ENCODE results near the gene ANKRD63.
A peak's percentile ranks its signal among the peaks of the same experiment; 100 is the strongest.

ANKRD63 gene

GRCh38 chr15:40251486-40252140 lies 31.3 kb downstream of the ANKRD63 start:
- whole genome bisulfite sequencing, 2 donors (ENCODE audit: extremely low coverage in 2 of 2, insufficient read length in 2 of 2, insufficient replicate concordance in 1 of 2), result no CpG with 5 or more reads among the region's 10 CpGs
- no peaks in the 10 kb centered on the region for H3K36me3 ChIP-seq (replicated peaks in 1 of 2; ENCODE audit: control insufficient read depth in 2 of 2, insufficient read depth in 2 of 2, low read length in 2 of 2)
- H3K18ac ChIP-seq (ENCODE audit: low read length), result peak overlapping the region; percentile 39
- H3K4me2 ChIP-seq (ENCODE audit: insufficient read depth, low read length, poor library complexity, severe bottlenecking), result no peak overlapping the region
- no peak overlapping the region for H3K14ac ChIP-seq (ENCODE audit: low read length)
- H3K4me1 ChIP-seq (ENCODE audit: control insufficient read depth in 2 of 2, insufficient read depth in 1 of 2, low read depth in 1 of 2, low read length in 2 of 2), result peaks cover 7 to 10% of the 10 kb centered on the region in 2 donors
- H2BK120ac ChIP-seq (ENCODE audit: low read depth, low read length), result no peak overlapping the region
- H2AFZ ChIP-seq (ENCODE audit: low read length), result no peak overlapping the region
- peaks cover 20 to 44% (median 42%) of the 10 kb centered on the region in 3 experiments for H3K27me3 ChIP-seq (ENCODE audit: control insufficient read depth in 3 of 3, insufficient read depth in 3 of 3, low read depth in 1 of 3, low read length in 3 of 3)
- H3K23ac ChIP-seq (ENCODE audit: low read depth, low read length, poor library complexity), result no peak overlapping the region
- H3K9me3 ChIP-seq (replicated peaks in 1 of 2; ENCODE audit: control insufficient read depth in 2 of 2, insufficient read depth in 1 of 2, low read depth in 1 of 2, low read length in 2 of 2), result no peaks in the 10 kb centered on the region
- H3K4ac ChIP-seq (ENCODE audit: low read length), result no peak overlapping the region
- no peak overlapping the region for H3K4me3 ChIP-seq (ENCODE audit: low read length in 2 of 2)
- H4K91ac ChIP-seq (ENCODE audit: low read depth, low read length, poor library complexity), result no peak overlapping the region
- DNase-seq (ENCODE audit: low spot score), result no peak
- no peak overlapping the region for H3K9ac ChIP-seq (ENCODE audit: low read depth, low read length, poor library complexity)
- H2BK15ac ChIP-seq (ENCODE audit: low read length), result peak overlapping the region; percentile 42
- H2BK12ac ChIP-seq (ENCODE audit: low read length), result no peak overlapping the region
- no peak overlapping the region for H3K27ac ChIP-seq (replicated peaks; ENCODE audit: low read length)
- H2BK5ac ChIP-seq (ENCODE audit: low read length), result no peak overlapping the region
- no peak overlapping the region for H4K8ac ChIP-seq (ENCODE audit: low read depth, low read length)
- H2AK5ac ChIP-seq (ENCODE audit: low read depth, low read length), result peak overlapping the region; percentile 90
- H3K79me1 ChIP-seq (ENCODE audit: low read depth, low read length), result no peaks in the 10 kb centered on the region

DNA sequence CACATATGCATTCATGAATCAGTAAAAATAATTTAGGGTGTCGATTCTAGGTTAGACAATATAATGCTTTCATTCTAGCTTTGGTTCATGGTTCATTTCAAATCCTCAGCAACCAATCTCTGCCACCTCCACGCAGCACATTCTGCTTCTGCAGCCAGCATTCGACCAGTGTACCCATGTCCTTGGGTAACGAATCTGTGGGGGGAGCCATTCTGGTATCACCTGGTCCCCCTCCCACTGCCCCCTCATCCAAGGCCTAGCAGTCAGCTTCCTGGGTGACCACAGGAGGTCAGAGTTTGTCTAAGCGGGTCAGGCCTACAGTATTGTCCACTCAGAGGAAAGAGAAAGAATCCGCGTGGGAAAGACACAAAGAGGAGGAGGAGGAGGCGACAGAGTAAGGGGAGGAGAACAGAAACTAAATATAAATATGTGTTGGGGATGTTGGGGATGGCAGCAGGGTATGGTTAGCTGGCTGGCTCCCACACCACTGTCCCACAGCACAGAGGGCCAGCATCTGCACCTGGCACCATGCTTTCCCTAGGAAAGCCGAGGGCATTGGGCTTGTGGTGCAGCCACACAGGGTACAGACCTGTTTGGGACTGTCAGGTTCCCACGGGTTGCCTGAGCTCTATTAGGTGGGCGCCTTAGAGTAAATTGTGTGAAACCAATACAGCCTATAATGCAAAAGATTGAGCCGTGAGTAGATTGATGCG lies 31.9 kb downstream of the ANKRD63 start:
- H3K4me1 ChIP-seq (ENCODE audit: control insufficient read depth in 2 of 2, insufficient read depth in 1 of 2, low read depth in 1 of 2, low read length in 2 of 2), result peaks cover 7 to 10% of the 10 kb centered on the region in 2 donors
- H3K18ac ChIP-seq (ENCODE audit: low read length), result no peak overlapping the region
- WGBS, 2 donors (ENCODE audit: extremely low coverage in 2 of 2, insufficient read length in 2 of 2, insufficient replicate concordance in 1 of 2), result no CpG with 5 or more reads among the region's 13 CpGs
- no peaks in the 10 kb centered on the region for H3K9me3 ChIP-seq (replicated peaks in 1 of 2; ENCODE audit: control insufficient read depth in 2 of 2, insufficient read depth in 1 of 2, low read depth in 1 of 2, low read length in 2 of 2)
- H2AK5ac ChIP-seq (ENCODE audit: low read depth, low read length), result no peak overlapping the region
- no peaks in the 10 kb centered on the region for H3K36me3 ChIP-seq (replicated peaks in 1 of 2; ENCODE audit: control insufficient read depth in 2 of 2, insufficient read depth in 2 of 2, low read length in 2 of 2)
- no peak overlapping the region for H4K8ac ChIP-seq (ENCODE audit: low read depth, low read length)
- no peak overlapping the region for H2AFZ ChIP-seq (ENCODE audit: low read length)
- no peak overlapping the region for H4K91ac ChIP-seq (ENCODE audit: low read depth, low read length, poor library complexity)
- H2BK120ac ChIP-seq (ENCODE audit: low read depth, low read length), result no peak overlapping the region
- H3K4me2 ChIP-seq (ENCODE audit: insufficient read depth, low read length, poor library complexity, severe bottlenecking), result no peak overlapping the region
- H3K4ac ChIP-seq (ENCODE audit: low read length), result no peak overlapping the region
- H3K14ac ChIP-seq (ENCODE audit: low read length), result no peak overlapping the region
- no peaks in the 10 kb centered on the region for H3K79me1 ChIP-seq (ENCODE audit: low read depth, low read length)
- peaks cover 20 to 44% (median 44%) of the 10 kb centered on the region in 3 experiments for H3K27me3 ChIP-seq (ENCODE audit: control insufficient read depth in 3 of 3, insufficient read depth in 3 of 3, low read depth in 1 of 3, low read length in 3 of 3)
- no peak overlapping the region for H3K27ac ChIP-seq (replicated peaks; ENCODE audit: low read length)
- H3K23ac ChIP-seq (ENCODE audit: low read depth, low read length, poor library complexity), result no peak overlapping the region
- H2BK12ac ChIP-seq (ENCODE audit: low read length), result no peak overlapping the region
- H3K4me3 ChIP-seq (ENCODE audit: low read length in 2 of 2), result no peak overlapping the region
- no peak for DNase-seq (ENCODE audit: low spot score)
- no peak overlapping the region for H2BK5ac ChIP-seq (ENCODE audit: low read length)
- H3K9ac ChIP-seq (ENCODE audit: low read depth, low read length, poor library complexity), result no peak overlapping the region
- no peak overlapping the region for H2BK15ac ChIP-seq (ENCODE audit: low read length)

GRCh38 chr15:40250304-40250656 lies 32.6 kb downstream of the ANKRD63 start:
- Histone ChIP-seq H3K4me1 (ENCODE audit: control insufficient read depth in 2 of 2, insufficient read depth in 1 of 2, low read depth in 1 of 2, low read length in 2 of 2) (peaks cover 7 to 10% of the 10 kb centered on the region in 2 donors), H2BK12ac (ENCODE audit: low read length) (no peak overlapping the region), H3K27ac (replicated peaks; ENCODE audit: low read length) (no peak overlapping the region), H3K27me3 (ENCODE audit: control insufficient read depth in 3 of 3, insufficient read depth in 3 of 3, low read depth in 1 of 3, low read length in 3 of 3) (peaks cover 20 to 46% (median 44%) of the 10 kb centered on the region in 3 experiments), H3K9me3 (replicated peaks in 1 of 2; ENCODE audit: control insufficient read depth in 2 of 2, insufficient read depth in 1 of 2, low read depth in 1 of 2, low read length in 2 of 2) (no peaks in the 10 kb centered on the region), H2BK15ac (ENCODE audit: low read length) (no peak overlapping the region), H2AFZ (ENCODE audit: low read length) (no peak overlapping the region), H3K79me1 (ENCODE audit: low read depth, low read length) (no peaks in the 10 kb centered on the region), H2AK5ac (ENCODE audit: low read depth, low read length) (no peak overlapping the region), H3K4ac (ENCODE audit: low read length) (no peak overlapping the region), H2BK5ac (ENCODE audit: low read length) (no peak overlapping the region), H2BK120ac (ENCODE audit: low read depth, low read length) (no peak overlapping the region), H3K36me3 (replicated peaks in 1 of 2; ENCODE audit: control insufficient read depth in 2 of 2, insufficient read depth in 2 of 2, low read length in 2 of 2) (no peaks in the 10 kb centered on the region), H3K4me3 (ENCODE audit: low read length in 2 of 2) (no peak overlapping the region), H3K14ac (ENCODE audit: low read length) (peak overlapping the region; percentile 4), H3K9ac (ENCODE audit: low read depth, low read length, poor library complexity) (no peak overlapping the region), H4K8ac (ENCODE audit: low read depth, low read length) (no peak overlapping the region), H3K23ac (ENCODE audit: low read depth, low read length, poor library complexity) (no peak overlapping the region), H4K91ac (ENCODE audit: low read depth, low read length, poor library complexity) (peak overlapping the region; percentile 1), H3K4me2 (ENCODE audit: insufficient read depth, low read length, poor library complexity, severe bottlenecking) (no peak overlapping the region), H3K18ac (ENCODE audit: low read length) (no peak overlapping the region)
- no CpG with 5 or more reads among the region's 8 CpGs for WGBS, 2 donors (ENCODE audit: extremely low coverage in 2 of 2, insufficient read length in 2 of 2, insufficient replicate concordance in 1 of 2)
- no peak for DNase-seq (ENCODE audit: low spot score)

DNA sequence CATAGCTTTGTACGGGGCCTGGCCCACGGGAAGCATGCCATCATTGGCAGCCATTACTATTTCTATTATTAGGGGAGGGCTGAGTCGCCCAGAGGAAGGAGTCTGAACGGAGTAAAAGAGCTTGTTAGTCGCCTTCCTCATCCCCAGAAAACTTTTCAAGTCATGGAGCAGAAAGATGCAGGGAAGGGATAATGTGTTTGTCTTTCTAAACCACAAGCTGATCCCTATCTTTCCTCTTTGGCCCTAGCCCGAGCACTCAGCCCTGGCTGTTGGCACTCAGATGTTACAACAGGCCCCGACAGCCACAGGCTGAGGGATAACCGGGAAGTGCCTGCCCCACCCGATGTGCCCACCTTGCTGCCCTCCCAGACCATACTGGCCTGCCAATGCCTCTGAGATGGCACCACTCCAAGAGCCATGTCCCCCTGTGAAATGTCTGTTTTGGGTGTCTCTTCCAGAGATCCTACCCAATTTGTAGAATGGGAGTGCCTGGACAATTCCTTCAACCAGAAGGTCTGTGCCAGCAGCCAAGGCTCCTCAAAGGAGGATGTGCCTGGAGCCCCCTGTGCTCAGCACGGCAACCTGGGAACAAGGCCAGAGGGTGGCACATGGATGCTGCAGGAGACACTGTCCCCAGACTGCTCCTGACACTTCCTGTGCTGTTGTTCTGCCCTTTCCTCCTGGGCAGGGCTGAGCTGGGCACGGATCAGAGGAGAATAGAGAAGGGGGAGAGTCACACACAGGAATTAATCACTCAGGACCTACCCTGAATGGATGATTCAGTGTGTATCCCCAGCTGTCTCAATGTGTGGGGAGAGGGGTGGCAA lies 33.2 kb downstream of the ANKRD63 start:
- Histone ChIP-seq H2BK12ac (ENCODE audit: low read length) (peak overlapping the region; percentile 46), H3K79me1 (ENCODE audit: low read depth, low read length) (no peaks in the 10 kb centered on the region), H3K14ac (ENCODE audit: low read length) (peak overlapping the region; percentile 4), H3K4me3 (ENCODE audit: low read length in 2 of 2) (peak overlapping the region in 1 of 2 donors; percentile 17), H2BK5ac (ENCODE audit: low read length) (no peak overlapping the region), H2BK15ac (ENCODE audit: low read length) (no peak overlapping the region), H2BK120ac (ENCODE audit: low read depth, low read length) (no peak overlapping the region), H4K8ac (ENCODE audit: low read depth, low read length) (no peak overlapping the region), H3K27me3 (ENCODE audit: control insufficient read depth in 3 of 3, insufficient read depth in 3 of 3, low read depth in 1 of 3, low read length in 3 of 3) (peaks cover 20 to 48% (median 44%) of the 10 kb centered on the region in 3 experiments), H3K36me3 (replicated peaks in 1 of 2; ENCODE audit: control insufficient read depth in 2 of 2, insufficient read depth in 2 of 2, low read length in 2 of 2) (no peaks in the 10 kb centered on the region), H3K4me2 (ENCODE audit: insufficient read depth, low read length, poor library complexity, severe bottlenecking) (no peak overlapping the region), H3K23ac (ENCODE audit: low read depth, low read length, poor library complexity) (no peak overlapping the region), H3K9ac (ENCODE audit: low read depth, low read length, poor library complexity) (peak overlapping the region; percentile 70), H3K4me1 (ENCODE audit: control insufficient read depth in 2 of 2, insufficient read depth in 1 of 2, low read depth in 1 of 2, low read length in 2 of 2) (peaks cover 7 to 10% of the 10 kb centered on the region in 2 donors), H2AK5ac (ENCODE audit: low read depth, low read length) (no peak overlapping the region), H3K9me3 (replicated peaks in 1 of 2; ENCODE audit: control insufficient read depth in 2 of 2, insufficient read depth in 1 of 2, low read depth in 1 of 2, low read length in 2 of 2) (no peaks in the 10 kb centered on the region), H4K91ac (ENCODE audit: low read depth, low read length, poor library complexity) (peak overlapping the region; percentile 1), H2AFZ (ENCODE audit: low read length) (no peak overlapping the region), H3K18ac (ENCODE audit: low read length) (no peak overlapping the region), H3K27ac (replicated peaks; ENCODE audit: low read length) (no peak overlapping the region), H3K4ac (ENCODE audit: low read length) (no peak overlapping the region)
- WGBS, 2 donors (ENCODE audit: extremely low coverage in 2 of 2, insufficient read length in 2 of 2, insufficient replicate concordance in 1 of 2), result no CpG with 5 or more reads among the region's 11 CpGs
- no peak for DNase-seq (ENCODE audit: low spot score)
